Transverse colon (tissue), 4 donors: ENCODE data around the gene CGA. TPM values are rescaled to one million over a fixed set of nuclear protein-coding genes. Genes with fewer than 3 reads are reported as not detected.
"Not testable (repeated sequence)": the region's sequence is repeated elsewhere in the genome, so short reads cannot be mapped to it uniquely, and the experiment has no call there.

Experiments
- DNase-seq: peaks from one replicate; pipeline ENCODE4 v3.0.0-alpha.2; 2019
- H3K27ac ChIP-seq, 4 donors: fragments of 200-600 bp; sonication (generic); 2 replicates each; pipeline ENCODE4 v1.5.1; 2016 to 2018; ENCODE audit warnings: inconsistent platforms in 4 of 4
- H3K27me3 ChIP-seq: fragments of 200-600 bp; sonication (generic); 2 replicates; pipeline ENCODE4 v1.5.1; 2017; ENCODE audit warnings: inconsistent platforms
- H3K36me3 ChIP-seq, 4 donors: fragments of 200-600 bp; sonication (generic); 2 replicates each; pipeline ENCODE4 v1.5.1; 2017 to 2019; ENCODE audit warnings: inconsistent platforms in 4 of 4
- H3K4me1 ChIP-seq, 4 donors: fragments of 200-600 bp; sonication (generic); 2 replicates each; pipeline ENCODE4 v1.5.1; 2017 to 2020; ENCODE audit warnings: inconsistent platforms in 4 of 4
- H3K4me3 ChIP-seq, 4 donors: fragments of 200-600 bp; sonication (generic); 1 replicate in 1 of 4; 2 replicates in 3 of 4; pipeline versions ENCODE4 v1.5.1 to v1.6.1; 2017 to 2019; ENCODE audit warnings: inconsistent platforms in 4 of 4
- H3K9me3 ChIP-seq, 2 donors: fragments of 200-600 bp; sonication (generic); 2 replicates each; pipeline ENCODE4 v1.5.1; 2017 to 2019; ENCODE audit warnings: inconsistent platforms in 2 of 2
- EP300 ChIP-seq: sonication (generic); formaldehyde crosslinking; IDR thresholded peaks from one replicate; pipeline ENCODE4 v1.6.1; 2017; ENCODE audit warnings: antibody characterized with exemption, low read depth
- POLR2A ChIP-seq: fragments of 450-650 bp; IDR thresholded peaks from one replicate; pipeline ENCODE4 v1.6.1; 2016; ENCODE audit warnings: antibody characterized with exemption, mild to moderate bottlenecking, moderate library complexity
- POLR2AphosphoS5 ChIP-seq, 3 donors: sonication (generic); formaldehyde crosslinking; IDR thresholded peaks; one replicate each; pipeline ENCODE4 v1.6.1; 2016; ENCODE audit warnings: antibody characterized with exemption in 3 of 3
- WGBS, 2 donors: methylation state at CpG; one replicate each; pipeline ENCODE4 v1.1.5; 2018; ENCODE audit warnings: low coverage in 1 of 2; 5-methylcytosine and 5-hydroxymethylcytosine counted together
- in situ Hi-C, 4 donors: fragments of 200-750 bp; cut with MboI; loops; one replicate each; pipeline versions ENCODE4 v1.15.0 to v1.15.1; 2017; ENCODE audit warnings: low sequenced_read_pairs in 3 of 4, low pct_ligation_motif_present in 1 of 4, low pct_unique_long_range_greater_than_20kb in 1 of 4
- intact Hi-C: fragments of 100-400 bp; cut with DNase I; formaldehyde crosslinking; loops from one replicate; pipeline ENCODE4 v1.15.1; 2023; ENCODE audit warnings: low total_unique reads
- total RNA-seq, 4 donors: library from RNA; depleted of rRNA; stranded (reverse); fragments of >200 nt; gene quantifications; one replicate each; pipeline ENCODE4 v1.1.0, GENCODE V29; 2016
- TF ChIP-seq, protein P1 (sequence below), 5 experiments: fragments of 200-600 bp in 3 of 5; fragments of 450-650 bp in 2 of 5; sonication (generic) in 3 of 5; IDR thresholded peaks; 1 replicate in 2 of 5; 2 replicates in 3 of 5; pipeline ENCODE4 v1.5.1; 2016 to 2017; ENCODE audit warnings: antibody characterized with exemption in 5 of 5, inconsistent platforms in 3 of 5, mild to moderate bottlenecking in 2 of 5, moderate library complexity in 1 of 5

The CGA gene
- total RNA-seq = not detected

GRCh38 chr6:87095087-87095509, at the start of gene CGA:
Gene CGA (minus strand): TSS chr6:87095106. CDS start chr6:87088200, 6,906 bp downstream.
- no peak for DNase-seq
- H3K27me3 ChIP-seq = peaks cover 5% of the 10 kb centered on the region
- intact Hi-C loops (no loop called here), in situ Hi-C loops (no loop called here)
- no peaks in the 10 kb centered on the region for H3K9me3 ChIP-seq
- H3K4me3 ChIP-seq = no peak within 1 kb of the TSS
- no peak for TF ChIP-seq POLR2A
- no peak for TF ChIP-seq EP300
- TF ChIP-seq, protein P1, sequence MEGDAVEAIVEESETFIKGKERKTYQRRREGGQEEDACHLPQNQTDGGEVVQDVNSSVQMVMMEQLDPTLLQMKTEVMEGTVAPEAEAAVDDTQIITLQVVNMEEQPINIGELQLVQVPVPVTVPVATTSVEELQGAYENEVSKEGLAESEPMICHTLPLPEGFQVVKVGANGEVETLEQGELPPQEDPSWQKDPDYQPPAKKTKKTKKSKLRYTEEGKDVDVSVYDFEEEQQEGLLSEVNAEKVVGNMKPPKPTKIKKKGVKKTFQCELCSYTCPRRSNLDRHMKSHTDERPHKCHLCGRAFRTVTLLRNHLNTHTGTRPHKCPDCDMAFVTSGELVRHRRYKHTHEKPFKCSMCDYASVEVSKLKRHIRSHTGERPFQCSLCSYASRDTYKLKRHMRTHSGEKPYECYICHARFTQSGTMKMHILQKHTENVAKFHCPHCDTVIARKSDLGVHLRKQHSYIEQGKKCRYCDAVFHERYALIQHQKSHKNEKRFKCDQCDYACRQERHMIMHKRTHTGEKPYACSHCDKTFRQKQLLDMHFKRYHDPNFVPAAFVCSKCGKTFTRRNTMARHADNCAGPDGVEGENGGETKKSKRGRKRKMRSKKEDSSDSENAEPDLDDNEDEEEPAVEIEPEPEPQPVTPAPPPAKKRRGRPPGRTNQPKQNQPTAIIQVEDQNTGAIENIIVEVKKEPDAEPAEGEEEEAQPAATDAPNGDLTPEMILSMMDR (IDR thresholded peaks at IDR 0.05) = no peak
- TF ChIP-seq POLR2AphosphoS5 (IDR thresholded peaks at IDR 0.05) = no peak
- H3K36me3 ChIP-seq = no peaks in the 10 kb centered on the region
- H3K4me1 ChIP-seq = no peaks in the 10 kb centered on the region
- H3K27ac ChIP-seq = no peak within 1 kb of the TSS
- 49 to 61% methylated on average over 6 of the region's 6 CpGs for WGBS, 2 donors

GRCh38 chr6:87139927-87140326, 45.0 kb upstream of the CGA start:
- not testable (repeated sequence) for H3K9me3 ChIP-seq, H3K4me1 ChIP-seq, H3K27me3 ChIP-seq, H3K27ac ChIP-seq, H3K36me3 ChIP-seq, H3K4me3 ChIP-seq, DNase-seq
- WGBS, 2 donors = 88% methylated on average over 8 of the region's 8 CpGs; no CpG with 5 or more reads in 1 of the 2 donors
- in situ Hi-C loops (loop anchor here (10.0 to 25.0 kb wide), 2 partner anchors 95 to 97 kb away; no protein-coding TSS in a partner anchor), intact Hi-C loops (loop anchor here (10.0 kb wide), 1 partner anchor 95 kb away; no protein-coding TSS in a partner anchor)

DNA sequence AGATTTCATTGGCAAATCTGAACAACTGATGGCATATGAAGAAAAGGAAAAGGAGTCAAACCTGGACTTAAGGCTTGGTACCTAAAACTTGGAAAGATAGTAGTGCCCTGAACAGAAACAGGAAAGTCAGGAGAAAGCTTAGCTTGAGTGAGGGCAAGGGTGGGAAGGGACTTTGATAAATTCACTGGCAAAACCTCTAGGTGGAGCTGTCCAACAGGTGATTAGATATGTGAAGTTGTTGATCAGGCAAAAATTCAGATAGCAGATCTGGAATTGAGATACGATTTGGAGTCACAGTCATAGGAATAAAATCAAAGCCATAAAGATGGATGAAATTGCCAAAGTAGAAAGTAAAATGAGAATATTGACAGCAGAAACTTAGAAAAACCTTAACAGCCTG, 44.3 kb upstream of the CGA start:
- intact Hi-C loops = loop anchor here (10.0 kb wide), 1 partner anchor 96 kb away; no protein-coding TSS in a partner anchor
- Histone ChIP-seq H3K27ac (no peak overlapping the region), H3K4me1 (no peaks in the 10 kb centered on the region), H3K4me3 (no peak overlapping the region), H3K27me3 (no peaks in the 10 kb centered on the region), H3K9me3 (no peaks in the 10 kb centered on the region), H3K36me3 (no peaks in the 10 kb centered on the region)
- in situ Hi-C loops = loop anchor here in 3 of 4 donors (25.0 kb wide), 1 partner anchor 98 kb away; no protein-coding TSS in a partner anchor
- WGBS, 2 donors = 7 to 17% methylated on average over 1 of the region's 1 CpG
- peak; percentile 17 for DNase-seq
- TF ChIP-seq, protein P1 (IDR thresholded peaks at IDR 0.05) = peak; percentile 71 to 81 (median 73)
- TF ChIP-seq POLR2A = no peak

- 33 to 64% methylated on average over 1 of the region's 1 CpG for WGBS, 2 donors
- DNase-seq = no peak
- Histone ChIP-seq H3K4me1 (no peaks in the 10 kb centered on the region), H3K9me3 (no peaks in the 10 kb centered on the region), H3K27ac (no peak overlapping the region), H3K27me3 (no peaks in the 10 kb centered on the region), H3K36me3 (no peaks in the 10 kb centered on the region), H3K4me3 (no peak overlapping the region)
- in situ Hi-C loops (loop anchor here in 3 of 4 donors (25.0 kb wide), 1 partner anchor 100 kb away; no protein-coding TSS in a partner anchor), intact Hi-C loops (loop anchor here (10.0 kb wide), 1 partner anchor 98 kb away; no protein-coding TSS in a partner anchor)
- no peak for TF ChIP-seq POLR2AphosphoS5 (IDR thresholded peaks at IDR 0.05)
- TF ChIP-seq EP300 = no peak
- TF ChIP-seq, protein P1 (IDR thresholded peaks at IDR 0.05) = no peak
- TF ChIP-seq POLR2A = no peak
Measured at GRCh38 chr6:87136963-87137362, 42.1 kb upstream of the CGA start.

GRCh38 chr6:87127737-87128136, 32.8 kb upstream of the CGA start:
- H3K9me3 ChIP-seq = no peaks in the 10 kb centered on the region
- H3K27me3 ChIP-seq = peaks cover 1% of the 10 kb centered on the region
- no peak for TF ChIP-seq EP300
- no peak for TF ChIP-seq POLR2AphosphoS5 (IDR thresholded peaks at IDR 0.05)
- no peak for TF ChIP-seq POLR2A
- TF ChIP-seq, protein P1 (IDR thresholded peaks at IDR 0.05) = no peak
- 88 to 100% methylated on average over 1 to 2 of the region's 2 CpGs for WGBS, 2 donors
- no peaks in the 10 kb centered on the region for H3K4me1 ChIP-seq
- H3K27ac ChIP-seq = no peak overlapping the region
- no peak for DNase-seq
- intact Hi-C loops (no loop called here), in situ Hi-C loops (loop anchor here in 3 of 4 donors (25.0 kb wide), 1 partner anchor 110 kb away; no protein-coding TSS in a partner anchor)
- H3K36me3 ChIP-seq = no peaks in the 10 kb centered on the region
- H3K4me3 ChIP-seq = no peak overlapping the region
